GM12873 (cell line): Measurements from ENCODE around the gene XRCC5.

Experiments
- CTCF ChIP-seq: IDR thresholded peaks from 2 replicates; pipeline ENCODE4 v1.5.1; 2012; ENCODE audit warnings: low read depth, mild to moderate bottlenecking, moderate library complexity, low read length, control low read depth; ENCODE audit not compliant: insufficient read depth; ENCODE audit errors: missing control alignments

XRCC5 gene

GRCh38 chr2:216221811-216222210, 112.7 kb downstream of the XRCC5 start:
- no peak for TF ChIP-seq CTCF

DNA sequence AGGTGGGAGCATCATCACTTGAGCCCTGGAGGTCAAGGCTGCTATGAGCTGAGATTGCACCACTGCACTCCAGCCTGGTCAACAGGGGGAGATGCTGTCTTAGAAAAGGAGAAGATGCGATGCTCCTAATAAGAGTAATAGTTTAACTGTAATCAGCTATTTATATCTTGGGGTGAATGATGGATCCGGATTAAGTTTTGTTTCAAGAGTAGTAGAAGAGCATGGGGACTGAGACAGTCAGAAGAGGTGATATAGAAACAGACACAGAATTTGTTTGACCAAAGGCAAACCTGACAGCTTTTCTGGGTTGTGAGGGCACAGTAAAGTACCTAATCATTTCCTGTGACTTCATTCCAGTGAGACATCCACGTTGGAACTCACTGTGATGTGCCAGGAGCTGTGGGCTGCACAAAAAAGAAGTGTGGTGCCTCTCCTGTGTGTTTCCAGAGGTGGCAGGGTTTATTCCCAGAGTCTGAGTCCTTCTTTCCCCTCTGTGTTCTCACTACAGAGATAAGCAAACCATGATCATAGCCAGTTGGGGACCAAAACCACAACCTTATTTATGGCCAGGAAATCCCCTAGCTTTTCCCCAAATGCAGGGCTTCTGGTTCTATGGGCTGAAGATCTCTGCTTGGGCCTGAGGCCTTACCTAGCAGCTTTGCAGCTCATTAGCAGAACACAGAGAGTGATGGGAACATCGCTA, 113.7 kb downstream of the XRCC5 start:
- TF ChIP-seq CTCF: peak; percentile 65

GRCh38 chr2:216224388-216224787, 115.2 kb downstream of the XRCC5 start:
- no peak for TF ChIP-seq CTCF

DNA sequence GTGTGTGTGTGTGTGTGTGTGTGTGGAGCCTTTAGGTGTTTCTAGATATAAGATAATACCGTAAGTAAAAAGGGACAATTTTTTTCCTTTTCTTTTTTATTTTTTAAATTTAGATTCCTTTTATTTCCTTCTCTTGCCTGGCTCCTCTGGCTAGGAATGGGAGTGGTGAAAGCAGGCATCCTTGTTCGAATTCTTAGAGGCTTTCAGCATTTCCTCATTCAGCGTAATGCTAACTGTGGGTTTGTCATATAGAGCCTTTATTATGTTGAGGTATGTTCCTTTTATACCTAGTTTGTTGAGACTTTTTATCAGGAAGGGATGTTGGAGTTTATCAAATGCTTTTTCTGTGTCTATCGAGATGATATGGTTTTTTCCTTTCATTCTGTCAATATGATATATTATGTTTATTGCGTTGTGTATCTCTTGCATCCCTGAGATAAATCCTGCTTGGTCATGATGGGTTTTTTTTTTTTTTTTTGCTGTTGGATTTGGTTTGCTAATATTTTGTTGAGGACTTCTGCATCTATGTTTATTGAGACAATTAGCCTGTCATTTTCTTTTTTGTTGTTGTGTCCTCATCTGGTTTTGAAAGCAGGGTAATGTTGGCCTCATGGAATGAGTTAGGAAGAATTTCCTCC, 120.2 kb downstream of the XRCC5 start:
- TF ChIP-seq CTCF: no peak

DNA sequence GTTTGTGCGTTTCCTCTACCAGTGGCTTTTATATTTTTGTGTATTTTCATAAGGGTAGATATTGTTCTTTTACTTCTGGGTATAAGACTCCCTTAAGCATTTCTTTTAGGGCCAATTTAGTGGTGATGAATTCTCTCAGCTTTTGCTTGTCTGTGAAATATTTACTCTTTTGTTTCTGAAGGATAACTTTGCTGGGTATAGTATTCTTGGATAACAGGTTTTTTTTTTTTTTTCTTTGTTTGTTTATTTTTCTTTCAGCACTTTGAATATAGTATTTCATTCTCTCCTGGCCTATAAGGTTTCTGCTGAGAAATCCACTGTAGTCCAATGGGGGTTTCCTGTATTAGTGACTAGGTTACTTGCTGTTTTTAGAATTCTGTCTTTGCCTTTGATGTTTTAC, 122.7 kb downstream of the XRCC5 start:
- no peak for TF ChIP-seq CTCF

DNA sequence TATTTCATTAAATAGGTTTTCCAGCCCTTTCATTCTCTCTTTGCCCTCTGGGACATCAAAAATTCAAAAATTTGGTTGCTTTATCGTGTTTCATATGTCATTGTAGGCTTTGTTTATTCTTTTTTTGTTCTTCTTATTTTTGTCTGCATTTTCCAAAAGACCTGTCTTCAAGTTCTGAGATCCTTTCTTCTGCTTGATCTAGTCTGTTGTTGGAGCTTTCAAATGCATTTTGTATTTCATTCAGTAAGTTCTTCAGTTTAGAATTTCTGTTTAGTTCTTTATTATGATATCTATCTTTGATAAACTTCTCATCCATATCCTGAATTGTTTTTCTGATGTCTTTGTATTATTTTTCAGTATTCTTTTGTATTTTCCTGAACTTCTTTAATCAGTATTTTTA, 123.6 kb downstream of the XRCC5 start:
- no peak for TF ChIP-seq CTCF

DNA sequence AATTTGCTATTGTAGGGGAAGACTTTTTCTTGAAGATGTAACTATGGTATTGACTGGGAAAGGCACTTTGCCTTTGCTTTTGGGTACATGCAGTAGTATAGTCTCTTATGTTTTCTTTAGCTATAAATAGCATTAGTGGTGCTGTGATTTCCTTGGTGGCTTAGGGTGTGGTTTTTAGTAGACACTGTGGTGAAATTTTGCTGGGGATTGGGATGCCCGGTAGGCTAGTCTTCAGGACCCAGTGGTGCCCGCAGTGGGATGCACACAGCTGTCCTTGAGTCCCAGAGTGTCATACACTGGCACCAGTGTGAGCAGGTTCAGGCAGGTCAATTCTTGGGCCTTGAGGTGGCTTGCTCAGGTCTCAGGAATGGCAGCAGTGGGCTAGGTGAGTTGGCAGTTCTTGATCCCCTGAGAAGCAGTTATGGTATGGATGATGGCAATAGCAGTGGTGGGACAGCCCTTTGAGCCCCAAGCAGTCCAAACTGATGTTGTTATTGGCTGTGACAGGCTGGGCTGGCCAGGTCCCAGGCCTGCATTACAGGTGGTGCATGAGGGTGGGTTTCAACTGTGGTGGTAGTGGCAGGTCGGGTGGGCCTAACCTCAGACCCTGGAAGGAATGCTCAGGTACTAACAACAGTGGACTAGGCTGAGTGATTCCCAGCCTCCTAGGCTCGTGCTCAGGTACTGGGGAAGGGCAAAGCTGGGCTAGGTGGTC, 124.3 kb downstream of the XRCC5 start:
- TF ChIP-seq CTCF: no peak
